Activated T-helper 1 cell treated with anti-CD3 and anti-CD28 coated beads, Interleukin-2, amount 50 U/mL, for 16 hours (primary cell): ENCODE data around the gene STH.
"Not testable (repeated sequence)": the region's sequence is repeated elsewhere in the genome, so short reads cannot be mapped to it uniquely, and the experiment has no call there.

Experiments used
- DNase-seq, 2 donors: peaks; one replicate each; pipeline ENCODE4 v3.0.0-alpha.2; 2020; ENCODE audit warnings: low read depth in 1 of 2, low spot score in 1 of 2

The STH gene

DNA sequence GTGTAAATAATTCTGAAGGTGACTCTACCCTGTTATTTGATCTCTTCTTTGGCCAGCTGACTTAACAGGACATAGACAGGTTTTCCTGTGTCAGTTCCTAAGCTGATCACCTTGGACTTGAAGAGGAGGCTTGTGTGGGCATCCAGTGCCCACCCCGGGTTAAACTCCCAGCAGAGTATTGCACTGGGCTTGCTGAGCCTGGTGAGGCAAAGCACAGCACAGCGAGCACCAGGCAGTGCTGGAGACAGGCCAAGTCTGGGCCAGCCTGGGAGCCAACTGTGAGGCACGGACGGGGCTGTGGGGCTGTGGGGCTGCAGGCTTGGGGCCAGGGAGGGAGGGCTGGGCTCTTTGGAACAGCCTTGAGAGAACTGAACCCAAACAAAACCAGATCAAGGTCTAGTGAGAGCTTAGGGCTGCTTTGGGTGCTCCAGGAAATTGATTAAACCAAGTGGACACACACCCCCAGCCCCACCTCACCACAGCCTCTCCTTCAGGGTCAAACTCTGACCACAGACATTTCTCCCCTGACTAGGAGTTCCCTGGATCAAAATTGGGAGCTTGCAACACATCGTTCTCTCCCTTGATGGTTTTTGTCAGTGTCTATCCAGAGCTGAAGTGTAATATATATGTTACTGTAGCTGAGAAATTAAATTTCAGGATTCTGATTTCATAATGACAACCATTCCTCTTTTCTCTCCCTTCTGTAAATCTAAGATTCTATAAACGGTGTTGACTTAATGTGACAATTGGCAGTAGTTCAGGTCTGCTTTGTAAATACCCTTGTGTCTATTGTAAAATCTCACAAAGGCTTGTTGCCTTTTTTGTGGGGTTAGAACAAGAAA, 5.1 kb downstream of the STH start:
- no peak for DNase-seq

DNA sequence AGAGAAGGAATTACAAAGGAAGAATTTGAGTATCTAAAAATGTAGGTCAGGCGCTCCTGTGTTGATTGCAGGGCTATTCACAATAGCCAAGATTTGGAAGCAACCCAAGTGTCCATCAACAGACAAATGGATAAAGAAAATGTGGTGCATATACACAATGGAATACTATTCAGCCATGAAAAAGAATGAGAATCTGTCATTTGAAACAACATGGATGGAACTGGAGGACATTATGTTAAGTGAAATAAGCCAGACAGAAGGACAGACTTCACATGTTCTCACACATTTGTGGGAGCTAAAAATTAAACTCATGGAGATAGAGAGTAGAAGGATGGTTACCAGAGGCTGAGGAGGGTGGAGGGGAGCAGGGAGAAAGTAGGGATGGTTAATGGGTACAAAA, 7.0 kb downstream of the STH start:
- not testable (repeated sequence) for DNase-seq

DNA sequence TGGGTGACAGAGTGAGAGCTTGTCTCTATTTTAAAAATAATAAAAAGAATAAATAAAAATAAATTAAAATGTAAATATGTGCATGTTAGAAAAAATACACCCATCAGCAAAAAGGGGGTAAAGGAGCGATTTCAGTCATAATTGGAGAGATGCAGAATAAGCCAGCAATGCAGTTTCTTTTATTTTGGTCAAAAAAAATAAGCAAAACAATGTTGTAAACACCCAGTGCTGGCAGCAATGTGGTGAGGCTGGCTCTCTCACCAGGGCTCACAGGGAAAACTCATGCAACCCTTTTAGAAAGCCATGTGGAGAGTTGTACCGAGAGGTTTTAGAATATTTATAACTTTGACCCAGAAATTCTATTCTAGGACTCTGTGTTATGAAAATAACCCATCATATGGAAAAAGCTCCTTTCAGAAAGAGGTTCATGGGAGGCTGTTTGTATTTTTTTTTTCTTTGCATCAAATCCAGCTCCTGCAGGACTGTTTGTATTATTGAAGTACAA, 8.5 kb downstream of the STH start:
- no peak for DNase-seq

DNA sequence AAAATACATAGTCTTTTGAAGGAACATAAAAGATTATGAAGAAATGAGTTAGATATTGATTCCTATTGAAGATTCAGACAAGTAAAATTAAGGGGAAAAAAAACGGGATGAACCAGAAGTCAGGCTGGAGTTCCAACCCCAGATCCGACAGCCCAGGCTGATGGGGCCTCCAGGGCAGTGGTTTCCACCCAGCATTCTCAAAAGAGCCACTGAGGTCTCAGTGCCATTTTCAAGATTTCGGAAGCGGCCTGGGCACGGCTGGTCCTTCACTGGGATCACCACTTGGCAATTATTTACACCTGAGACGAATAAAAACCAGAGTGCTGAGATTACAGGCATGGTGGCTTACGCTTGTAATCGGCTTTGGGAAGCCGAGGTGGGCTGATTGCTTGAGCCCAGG, 9.5 kb downstream of the STH start:
- DNase-seq = no peak

DNA sequence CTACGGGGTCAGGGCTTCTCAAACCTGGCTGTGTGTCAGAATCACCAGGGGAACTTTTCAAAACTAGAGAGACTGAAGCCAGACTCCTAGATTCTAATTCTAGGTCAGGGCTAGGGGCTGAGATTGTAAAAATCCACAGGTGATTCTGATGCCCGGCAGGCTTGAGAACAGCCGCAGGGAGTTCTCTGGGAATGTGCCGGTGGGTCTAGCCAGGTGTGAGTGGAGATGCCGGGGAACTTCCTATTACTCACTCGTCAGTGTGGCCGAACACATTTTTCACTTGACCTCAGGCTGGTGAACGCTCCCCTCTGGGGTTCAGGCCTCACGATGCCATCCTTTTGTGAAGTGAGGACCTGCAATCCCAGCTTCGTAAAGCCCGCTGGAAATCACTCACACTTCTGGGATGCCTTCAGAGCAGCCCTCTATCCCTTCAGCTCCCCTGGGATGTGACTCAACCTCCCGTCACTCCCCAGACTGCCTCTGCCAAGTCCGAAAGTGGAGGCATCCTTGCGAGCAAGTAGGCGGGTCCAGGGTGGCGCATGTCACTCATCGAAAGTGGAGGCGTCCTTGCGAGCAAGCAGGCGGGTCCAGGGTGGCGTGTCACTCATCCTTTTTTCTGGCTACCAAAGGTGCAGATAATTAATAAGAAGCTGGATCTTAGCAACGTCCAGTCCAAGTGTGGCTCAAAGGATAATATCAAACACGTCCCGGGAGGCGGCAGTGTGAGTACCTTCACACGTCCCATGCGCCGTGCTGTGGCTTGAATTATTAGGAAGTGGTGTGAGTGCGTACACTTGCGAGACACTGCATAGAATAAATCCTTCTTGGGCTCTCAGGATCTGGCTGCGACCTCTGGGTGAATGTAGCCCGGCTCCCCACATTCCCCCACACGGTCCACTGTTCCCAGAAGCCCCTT, 10.9 kb downstream of the STH start:
- no peak for DNase-seq

DNA sequence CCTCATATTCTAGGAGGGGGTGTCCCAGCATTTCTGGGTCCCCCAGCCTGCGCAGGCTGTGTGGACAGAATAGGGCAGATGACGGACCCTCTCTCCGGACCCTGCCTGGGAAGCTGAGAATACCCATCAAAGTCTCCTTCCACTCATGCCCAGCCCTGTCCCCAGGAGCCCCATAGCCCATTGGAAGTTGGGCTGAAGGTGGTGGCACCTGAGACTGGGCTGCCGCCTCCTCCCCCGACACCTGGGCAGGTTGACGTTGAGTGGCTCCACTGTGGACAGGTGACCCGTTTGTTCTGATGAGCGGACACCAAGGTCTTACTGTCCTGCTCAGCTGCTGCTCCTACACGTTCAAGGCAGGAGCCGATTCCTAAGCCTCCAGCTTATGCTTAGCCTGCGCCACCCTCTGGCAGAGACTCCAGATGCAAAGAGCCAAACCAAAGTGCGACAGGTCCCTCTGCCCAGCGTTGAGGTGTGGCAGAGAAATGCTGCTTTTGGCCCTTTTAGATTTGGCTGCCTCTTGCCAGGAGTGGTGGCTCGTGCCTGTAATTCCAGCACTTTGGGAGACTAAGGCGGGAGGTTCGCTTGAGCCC, 11.6 kb downstream of the STH start:
- DNase-seq = no peak

DNA sequence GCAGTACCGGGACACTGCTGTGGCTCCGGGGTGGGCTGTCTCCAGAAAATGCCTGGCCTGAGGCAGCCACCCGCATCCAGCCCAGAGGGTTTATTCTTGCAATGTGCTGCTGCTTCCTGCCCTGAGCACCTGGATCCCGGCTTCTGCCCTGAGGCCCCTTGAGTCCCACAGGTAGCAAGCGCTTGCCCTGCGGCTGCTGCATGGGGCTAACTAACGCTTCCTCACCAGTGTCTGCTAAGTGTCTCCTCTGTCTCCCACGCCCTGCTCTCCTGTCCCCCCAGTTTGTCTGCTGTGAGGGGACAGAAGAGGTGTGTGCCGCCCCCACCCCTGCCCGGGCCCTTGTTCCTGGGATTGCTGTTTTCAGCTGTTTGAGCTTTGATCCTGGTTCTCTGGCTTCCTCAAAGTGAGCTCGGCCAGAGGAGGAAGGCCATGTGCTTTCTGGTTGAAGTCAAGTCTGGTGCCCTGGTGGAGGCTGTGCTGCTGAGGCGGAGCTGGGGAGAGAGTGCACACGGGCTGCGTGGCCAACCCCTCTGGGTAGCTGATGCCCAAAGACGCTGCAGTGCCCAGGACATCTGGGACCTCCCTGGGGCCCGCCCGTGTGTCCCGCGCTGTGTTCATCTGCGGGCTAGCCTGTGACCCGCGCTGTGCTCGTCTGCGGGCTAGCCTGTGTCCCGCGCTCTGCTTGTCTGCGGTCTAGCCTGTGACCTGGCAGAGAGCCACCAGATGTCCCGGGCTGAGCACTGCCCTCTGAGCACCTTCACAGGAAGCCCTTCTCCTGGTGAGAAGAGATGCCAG, 12.9 kb downstream of the STH start:
- no peak for DNase-seq

DNA sequence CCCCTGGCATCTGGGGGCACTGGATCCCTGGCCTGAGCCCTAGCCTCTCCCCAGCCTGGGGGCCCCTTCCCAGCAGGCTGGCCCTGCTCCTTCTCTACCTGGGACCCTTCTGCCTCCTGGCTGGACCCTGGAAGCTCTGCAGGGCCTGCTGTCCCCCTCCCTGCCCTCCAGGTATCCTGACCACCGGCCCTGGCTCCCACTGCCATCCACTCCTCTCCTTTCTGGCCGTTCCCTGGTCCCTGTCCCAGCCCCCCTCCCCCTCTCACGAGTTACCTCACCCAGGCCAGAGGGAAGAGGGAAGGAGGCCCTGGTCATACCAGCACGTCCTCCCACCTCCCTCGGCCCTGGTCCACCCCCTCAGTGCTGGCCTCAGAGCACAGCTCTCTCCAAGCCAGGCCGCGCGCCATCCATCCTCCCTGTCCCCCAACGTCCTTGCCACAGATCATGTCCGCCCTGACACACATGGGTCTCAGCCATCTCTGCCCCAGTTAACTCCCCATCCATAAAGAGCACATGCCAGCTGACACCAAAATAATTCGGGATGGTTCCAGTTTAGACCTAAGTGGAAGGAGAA, 13.5 kb downstream of the STH start:
- no peak for DNase-seq

DNA sequence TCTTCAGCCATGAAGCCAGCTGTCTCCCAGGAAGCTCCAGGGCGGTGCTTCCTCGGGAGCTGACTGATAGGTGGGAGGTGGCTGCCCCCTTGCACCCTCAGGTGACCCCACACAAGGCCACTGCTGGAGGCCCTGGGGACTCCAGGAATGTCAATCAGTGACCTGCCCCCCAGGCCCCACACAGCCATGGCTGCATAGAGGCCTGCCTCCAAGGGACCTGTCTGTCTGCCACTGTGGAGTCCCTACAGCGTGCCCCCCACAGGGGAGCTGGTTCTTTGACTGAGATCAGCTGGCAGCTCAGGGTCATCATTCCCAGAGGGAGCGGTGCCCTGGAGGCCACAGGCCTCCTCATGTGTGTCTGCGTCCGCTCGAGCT, 14.1 kb downstream of the STH start:
- DNase-seq = no peak

DNA sequence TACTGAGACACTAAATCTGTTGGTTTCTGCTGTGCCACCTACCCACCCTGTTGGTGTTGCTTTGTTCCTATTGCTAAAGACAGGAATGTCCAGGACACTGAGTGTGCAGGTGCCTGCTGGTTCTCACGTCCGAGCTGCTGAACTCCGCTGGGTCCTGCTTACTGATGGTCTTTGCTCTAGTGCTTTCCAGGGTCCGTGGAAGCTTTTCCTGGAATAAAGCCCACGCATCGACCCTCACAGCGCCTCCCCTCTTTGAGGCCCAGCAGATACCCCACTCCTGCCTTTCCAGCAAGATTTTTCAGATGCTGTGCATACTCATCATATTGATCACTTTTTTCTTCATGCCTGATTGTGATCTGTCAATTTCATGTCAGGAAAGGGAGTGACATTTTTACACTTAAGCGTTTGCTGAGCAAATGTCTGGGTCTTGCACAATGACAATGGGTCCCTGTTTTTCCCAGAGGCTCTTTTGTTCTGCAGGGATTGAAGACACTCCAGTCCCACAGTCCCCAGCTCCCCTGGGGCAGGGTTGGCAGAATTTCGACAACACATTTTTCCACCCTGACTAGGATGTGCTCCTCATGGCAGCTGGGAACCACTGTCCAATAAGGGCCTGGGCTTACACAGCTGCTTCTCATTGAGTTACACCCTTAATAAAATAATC, 14.6 kb downstream of the STH start:
- DNase-seq = no peak

DNA sequence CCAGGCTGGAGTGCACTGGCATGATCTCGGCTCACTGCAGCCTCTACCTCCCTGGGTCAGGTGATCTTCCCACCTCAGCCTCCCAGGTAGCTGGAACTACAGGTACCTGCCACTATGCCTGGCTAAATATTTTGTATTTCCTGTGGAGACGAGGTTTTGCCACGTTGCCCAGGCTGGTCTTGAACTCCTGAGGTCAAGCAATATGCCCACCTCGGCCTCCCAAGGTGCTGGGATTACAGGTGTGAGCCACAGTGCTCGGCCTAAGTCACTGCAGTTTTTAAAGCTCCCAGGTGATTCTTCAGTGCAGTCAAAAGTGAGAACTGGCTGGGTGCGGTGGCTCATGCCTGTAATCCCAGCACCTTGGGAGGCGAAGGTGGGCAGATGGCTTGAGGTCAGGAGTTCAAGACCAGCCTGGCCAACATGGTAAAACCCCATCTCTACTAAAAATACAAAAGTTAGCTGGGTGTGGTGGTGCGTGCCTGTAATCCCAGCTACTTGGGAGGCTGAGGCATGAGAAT, 20.4 kb downstream of the STH start:
- DNase-seq = not testable (repeated sequence)

DNA sequence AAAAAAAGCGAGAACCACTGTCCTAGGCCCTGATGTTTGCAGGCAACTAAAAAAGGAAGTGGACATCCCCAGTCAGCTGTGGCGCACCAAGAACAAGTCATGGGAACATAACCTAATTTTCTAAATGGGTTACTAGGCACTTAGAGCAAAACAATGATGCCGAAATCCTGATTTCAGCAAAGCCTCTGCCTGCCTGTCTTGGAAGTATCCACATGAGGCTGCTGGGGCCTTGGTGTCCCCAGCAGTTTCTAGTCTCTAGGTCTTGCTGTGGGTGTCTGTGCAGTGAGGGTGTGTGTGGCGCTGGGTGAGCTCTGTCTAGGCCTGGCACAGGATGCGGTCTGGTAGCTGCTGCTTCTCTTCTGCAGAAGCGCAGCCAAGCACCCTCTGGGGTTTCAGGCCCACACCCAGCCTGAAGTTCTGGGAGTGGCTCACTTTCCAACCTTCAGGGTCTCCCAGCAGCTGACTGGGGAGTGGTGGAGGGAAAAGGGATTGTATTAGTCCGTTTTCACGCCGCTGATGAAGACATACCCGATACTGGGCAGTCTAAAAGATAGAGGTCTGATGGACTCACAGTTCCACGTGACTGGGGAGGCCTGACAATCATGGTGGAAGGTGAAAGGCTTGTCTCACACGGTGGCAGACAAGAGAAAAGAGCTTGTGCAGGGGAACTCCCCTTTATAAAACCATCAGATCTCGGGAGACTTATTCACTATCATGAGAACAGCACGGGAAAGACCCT, 21.1 kb downstream of the STH start:
- peak in 1 of 2 donors; percentile 37 for DNase-seq

DNA sequence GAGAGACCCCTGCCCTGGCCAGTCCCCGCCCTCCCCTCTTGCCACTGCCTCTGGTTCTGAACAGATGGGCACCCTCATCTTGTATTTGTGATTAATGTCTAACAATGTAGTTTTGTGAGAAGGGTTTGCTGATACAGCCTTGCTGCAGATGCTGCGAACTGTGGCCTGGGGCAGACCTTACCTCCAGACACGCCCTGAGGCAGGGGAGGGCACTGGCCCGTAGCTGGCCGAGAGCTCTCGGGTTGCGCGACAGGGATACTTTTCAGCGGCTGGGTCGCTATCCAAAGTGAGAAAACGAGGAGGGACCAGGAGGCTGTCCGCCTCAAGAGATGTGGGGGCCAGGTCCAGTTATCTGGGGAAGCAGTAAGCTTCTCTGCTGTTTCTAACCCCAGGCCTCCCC, 21.9 kb downstream of the STH start:
- no peak for DNase-seq

DNA sequence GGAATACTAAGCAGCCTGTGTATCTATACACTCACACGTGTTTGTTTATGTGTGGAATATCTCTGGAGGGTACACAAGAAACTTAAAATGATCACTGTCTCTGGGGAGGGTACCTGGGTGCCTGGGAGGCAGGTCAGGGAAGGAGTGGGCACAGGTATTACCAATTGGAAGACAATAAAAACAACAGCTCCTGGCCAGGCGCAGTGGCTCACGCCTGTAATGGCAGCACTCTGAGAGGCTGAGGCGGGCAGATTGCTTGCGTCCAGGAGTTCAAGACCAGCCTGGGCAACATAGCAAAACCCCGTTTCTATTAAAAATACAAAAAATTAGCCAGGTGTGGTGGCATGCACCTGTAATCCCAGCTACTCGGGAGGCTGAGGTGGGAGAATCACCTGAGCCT, 24.3 kb downstream of the STH start:
- not testable (repeated sequence) for DNase-seq

DNA sequence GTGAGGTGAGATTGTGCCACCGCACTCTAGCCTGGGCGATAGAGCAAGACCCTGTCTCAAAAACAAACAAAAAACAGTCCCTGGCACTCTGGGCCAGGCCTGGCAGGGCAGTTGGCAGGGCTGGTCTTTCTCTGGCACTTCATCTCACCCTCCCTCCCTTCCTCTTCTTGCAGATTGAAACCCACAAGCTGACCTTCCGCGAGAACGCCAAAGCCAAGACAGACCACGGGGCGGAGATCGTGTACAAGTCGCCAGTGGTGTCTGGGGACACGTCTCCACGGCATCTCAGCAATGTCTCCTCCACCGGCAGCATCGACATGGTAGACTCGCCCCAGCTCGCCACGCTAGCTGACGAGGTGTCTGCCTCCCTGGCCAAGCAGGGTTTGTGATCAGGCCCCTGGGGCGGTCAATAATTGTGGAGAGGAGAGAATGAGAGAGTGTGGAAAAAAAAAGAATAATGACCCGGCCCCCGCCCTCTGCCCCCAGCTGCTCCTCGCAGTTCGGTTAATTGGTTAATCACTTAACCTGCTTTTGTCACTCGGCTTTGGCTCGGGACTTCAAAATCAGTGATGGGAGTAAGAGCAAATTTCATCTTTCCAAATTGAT, 24.8 kb downstream of the STH start:
- DNase-seq = no peak

DNA sequence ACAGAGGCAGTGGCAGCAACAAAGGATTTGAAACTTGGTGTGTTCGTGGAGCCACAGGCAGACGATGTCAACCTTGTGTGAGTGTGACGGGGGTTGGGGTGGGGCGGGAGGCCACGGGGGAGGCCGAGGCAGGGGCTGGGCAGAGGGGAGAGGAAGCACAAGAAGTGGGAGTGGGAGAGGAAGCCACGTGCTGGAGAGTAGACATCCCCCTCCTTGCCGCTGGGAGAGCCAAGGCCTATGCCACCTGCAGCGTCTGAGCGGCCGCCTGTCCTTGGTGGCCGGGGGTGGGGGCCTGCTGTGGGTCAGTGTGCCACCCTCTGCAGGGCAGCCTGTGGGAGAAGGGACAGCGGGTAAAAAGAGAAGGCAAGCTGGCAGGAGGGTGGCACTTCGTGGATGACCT, 25.5 kb downstream of the STH start:
- no peak for DNase-seq

DNA sequence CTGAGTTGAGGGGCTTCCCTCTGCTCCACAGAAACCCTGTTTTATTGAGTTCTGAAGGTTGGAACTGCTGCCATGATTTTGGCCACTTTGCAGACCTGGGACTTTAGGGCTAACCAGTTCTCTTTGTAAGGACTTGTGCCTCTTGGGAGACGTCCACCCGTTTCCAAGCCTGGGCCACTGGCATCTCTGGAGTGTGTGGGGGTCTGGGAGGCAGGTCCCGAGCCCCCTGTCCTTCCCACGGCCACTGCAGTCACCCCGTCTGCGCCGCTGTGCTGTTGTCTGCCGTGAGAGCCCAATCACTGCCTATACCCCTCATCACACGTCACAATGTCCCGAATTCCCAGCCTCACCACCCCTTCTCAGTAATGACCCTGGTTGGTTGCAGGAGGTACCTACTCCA, 26.0 kb downstream of the STH start:
- DNase-seq = no peak

DNA sequence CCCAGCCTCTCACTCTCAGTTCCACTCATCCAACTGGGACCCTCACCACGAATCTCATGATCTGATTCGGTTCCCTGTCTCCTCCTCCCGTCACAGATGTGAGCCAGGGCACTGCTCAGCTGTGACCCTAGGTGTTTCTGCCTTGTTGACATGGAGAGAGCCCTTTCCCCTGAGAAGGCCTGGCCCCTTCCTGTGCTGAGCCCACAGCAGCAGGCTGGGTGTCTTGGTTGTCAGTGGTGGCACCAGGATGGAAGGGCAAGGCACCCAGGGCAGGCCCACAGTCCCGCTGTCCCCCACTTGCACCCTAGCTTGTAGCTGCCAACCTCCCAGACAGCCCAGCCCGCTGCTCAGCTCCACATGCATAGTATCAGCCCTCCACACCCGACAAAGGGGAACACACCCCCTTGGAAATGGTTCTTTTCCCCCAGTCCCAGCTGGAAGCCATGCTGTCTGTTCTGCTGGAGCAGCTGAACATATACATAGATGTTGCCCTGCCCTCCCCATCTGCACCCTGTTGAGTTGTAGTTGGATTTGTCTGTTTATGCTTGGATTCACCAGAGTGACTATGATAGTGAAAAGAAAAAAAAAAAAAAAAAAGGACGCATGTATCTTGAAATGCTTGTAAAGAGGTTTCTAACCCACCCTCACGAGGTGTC, 26.6 kb downstream of the STH start:
- no peak for DNase-seq
